Stimulated activated CD8-positive, alpha-beta memory T cell treated with anti-CD3 and anti-CD28 coated beads, Interleukin-7, amount 100 ng/mL, for 48 hours (primary cell): ENCODE measurements around the gene ABHD16A.
A peak's percentile ranks its signal among the peaks of the same experiment; 100 is the strongest.

Experiments used
- DNase-seq, 2 donors: peaks; one replicate each; pipeline ENCODE4 v3.0.0-alpha.2; 2020; ENCODE audit warnings: low read depth in 1 of 2; ENCODE audit errors: extremely low read depth in 1 of 2

The ABHD16A gene

DNA sequence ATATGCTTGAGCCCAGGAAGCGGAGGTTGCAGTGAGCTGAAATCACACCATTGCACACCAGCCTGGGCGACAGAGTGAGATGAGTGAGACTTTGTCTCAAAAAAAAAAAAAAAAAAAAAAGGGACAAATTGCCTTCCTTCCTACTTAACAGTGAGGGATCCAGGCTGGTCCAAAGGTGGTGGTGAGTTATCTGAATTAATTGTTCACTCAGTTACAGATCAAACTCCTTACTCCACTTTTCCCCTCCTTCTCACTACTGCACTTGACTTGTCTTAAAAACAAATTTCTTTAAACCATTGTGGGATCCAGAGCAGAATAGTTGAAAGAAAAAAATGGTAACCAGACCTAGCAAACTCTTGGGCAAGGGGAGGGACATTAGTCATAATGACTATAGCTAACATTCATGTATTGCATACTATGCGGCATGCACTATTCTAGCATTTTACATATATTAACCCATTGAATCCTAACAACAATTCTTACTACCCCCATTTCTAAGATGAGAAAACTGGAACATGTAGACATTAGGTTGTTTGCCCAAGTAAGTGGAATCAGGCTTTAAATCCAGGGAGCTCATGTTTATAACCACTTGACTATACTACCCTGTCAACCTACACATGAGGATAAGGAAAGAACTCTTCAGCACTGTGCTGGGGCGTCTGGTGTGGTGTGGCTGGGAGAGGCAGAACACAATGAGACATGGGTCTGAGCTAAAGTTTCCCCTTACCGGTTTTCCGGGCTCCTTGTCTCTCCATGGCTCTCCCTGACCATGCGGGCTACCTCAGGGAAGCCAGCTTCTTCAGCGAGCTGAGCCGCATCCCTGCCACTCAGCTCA, 39.8 kb downstream of the ABHD16A start:
- DNase-seq: no peak

DNA sequence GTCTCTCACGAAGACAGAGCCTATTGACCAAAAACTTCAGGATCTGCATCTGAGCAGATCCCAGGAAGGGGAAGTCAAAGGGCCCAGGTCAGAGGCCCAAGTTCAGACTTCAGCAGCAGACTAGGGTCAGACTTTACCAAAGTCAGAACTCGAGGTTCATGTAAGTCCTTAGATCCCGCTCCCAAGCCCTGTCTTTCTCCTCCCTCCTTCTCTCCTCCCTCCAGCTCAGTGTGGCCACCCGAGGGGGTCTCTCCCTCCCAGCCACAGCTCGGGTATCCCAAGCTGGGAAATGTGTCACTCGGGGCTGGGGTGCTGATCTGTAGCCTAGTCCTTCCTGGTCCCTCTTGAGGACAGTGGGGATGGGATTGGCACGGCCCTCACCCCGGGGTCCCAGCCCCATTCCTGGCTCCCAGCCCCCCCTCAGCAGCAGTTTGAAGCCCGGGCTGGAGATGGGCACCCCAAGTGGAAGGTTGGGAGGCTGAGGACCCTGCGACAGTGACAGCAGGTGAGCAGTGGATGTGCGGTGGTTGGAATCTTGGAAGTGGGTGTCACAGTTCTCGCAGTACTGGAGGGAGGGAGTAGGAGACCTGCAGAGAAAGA, 40.9 kb downstream of the ABHD16A start:
- no peak for DNase-seq

DNA sequence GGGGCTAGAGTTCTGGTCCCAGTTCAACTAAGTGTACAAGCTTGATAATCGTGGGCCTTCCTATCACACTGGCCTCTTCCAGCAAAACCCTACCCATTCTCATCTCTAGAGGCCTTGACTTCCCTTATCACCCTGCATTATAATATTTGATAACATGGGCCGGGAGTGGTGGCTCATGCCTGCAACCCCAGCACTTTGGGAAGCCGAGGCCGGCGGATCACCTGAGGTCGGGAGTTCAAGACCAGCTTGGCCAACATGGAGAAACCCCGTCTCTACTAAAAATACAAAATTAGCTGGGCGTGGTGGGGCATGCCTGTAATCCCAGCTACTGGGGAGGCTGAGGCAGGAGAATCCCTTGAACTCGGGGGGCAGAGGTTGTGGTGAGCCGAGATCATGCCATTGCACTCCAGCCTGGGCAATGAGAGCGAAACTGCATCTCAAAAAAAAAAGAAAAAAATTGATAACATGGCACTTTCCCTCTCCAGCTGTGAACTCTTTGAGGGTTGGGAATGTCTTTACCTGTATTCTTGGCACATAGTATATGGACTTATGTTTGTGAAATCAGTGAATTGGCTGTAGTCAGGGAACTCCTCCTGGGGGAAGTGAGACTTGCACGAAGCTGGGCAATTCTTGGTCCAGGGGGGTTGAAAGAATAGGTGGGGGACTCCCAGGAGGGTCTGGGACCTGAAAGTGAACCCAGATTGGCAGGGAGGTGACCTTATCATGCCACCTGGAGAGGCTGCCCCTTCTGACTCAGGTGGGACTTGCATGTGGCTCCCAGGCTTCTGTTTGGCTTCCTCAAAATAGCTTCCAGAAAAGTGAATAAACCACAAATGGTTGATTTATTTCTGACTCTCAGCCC, 41.6 kb downstream of the ABHD16A start:
- no peak for DNase-seq

DNA sequence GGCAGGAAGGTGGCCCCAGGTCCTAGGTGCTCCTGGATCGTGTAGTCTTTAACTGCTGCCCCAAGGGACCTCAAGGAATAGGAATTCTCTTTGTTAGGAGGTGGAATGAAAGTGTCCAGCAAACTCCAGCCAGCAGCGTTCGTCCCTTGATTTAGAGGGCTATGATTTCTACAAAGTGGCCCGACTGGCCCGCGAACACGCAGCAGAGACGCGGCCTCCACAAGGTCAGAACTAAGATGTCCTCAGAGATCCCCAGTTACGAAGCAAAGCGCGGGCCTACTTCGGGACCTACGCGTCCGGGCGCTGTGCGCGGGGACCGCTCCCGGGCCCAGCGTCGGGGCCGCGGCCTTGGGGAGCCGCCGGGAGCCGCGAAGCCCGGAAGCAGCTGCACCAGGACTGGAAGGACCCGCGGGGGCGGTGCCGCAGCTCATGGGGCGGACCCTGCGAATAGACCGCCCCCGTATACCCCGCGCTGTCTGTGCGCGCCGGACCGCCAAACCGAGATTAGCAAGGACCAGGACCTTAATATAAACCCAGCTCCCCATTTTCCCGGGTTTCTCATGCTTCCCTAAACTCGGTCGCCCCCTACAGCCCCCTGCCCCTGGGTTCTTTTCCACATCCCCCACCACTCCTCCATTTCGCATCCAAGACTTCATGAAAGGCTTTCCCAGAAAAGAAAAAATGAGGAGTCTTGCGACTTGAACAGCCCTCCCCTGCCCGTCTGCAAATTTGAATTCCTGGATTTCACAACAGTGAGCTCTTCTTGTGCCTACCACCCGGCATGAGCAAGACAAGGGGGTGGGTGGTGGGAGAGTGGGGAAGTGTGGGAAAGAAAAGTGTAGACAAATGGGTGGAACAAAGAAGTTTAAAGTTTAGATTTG, 42.5 kb downstream of the ABHD16A start, which contains the start of gene C6orf47:
Gene C6orf47 (minus strand): TSS at position 398 of the 881 bp plus-strand sequence. CDS start 831 bp downstream, outside the sequence.
- DNase-seq: peak; percentile 63 to 74

DNA sequence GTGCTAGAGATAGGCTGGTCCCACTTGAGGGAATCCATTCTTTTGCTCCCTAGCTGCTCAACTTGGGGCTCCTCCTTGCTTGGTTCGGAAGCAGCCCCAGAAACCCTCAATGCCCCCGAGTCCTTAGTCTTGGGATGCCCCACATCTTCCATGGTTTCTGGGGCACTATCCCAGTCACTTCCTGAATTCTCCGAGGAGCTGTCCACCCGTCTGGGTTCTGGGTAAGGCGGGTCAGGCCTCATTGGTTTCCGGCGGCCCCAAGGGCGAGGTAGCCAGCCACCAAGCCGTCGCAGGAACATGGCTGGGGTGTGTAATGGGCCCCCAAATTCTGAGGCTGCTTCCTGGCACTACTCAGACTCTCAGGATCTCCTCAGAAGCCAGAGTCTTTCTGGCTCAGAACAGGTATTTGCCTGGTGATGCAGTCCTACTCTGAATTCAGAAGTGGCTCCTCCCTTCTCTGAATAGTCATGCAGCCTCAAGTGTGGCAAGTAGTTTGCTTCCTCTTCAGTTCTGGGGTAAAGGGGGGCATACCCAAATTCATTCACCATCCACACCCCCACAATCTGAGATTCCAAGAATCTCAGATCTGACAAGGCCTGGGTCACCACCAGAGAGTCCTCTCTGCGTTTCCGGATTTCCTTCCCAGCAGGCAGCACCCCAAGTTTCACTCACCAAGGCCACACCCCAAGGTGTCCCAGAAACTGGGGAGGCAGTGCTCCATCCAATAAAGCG, 43.3 kb downstream of the ABHD16A start:
- DNase-seq: peak in 1 of 2 donors; percentile 18

DNA sequence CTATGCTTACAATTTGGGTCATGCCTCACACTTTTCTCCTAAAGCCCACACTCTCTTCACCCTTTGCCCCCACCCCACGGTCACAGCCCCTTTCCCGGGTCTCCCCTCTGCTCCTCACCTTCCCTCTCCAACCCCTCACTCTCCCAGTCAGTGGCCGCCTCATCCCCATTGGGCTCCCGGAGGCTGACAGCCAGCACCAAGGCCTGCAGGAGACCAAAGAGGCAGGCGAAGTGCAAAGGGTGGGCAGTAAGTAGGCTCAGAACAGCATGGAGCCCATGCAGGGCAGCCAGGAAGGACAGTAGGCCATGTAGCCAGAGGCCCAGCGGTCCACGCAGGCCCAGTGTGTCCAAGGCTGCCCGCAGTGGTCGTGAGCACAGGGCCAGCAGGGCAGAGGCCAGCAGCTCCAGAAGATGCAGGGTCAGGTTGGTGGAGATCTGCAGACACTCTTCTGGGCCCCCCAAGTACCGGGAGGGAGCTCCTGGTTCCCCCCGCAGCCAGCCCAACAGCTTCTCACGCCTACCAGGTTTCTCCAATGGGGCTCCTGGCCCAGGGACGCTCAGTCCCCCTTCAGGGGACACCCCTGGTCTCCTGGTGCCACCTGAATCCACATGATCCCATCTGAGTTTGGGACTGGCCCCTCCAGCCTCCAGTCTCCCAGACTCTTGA, 44.0 kb downstream of the ABHD16A start:
- DNase-seq: no peak

DNA sequence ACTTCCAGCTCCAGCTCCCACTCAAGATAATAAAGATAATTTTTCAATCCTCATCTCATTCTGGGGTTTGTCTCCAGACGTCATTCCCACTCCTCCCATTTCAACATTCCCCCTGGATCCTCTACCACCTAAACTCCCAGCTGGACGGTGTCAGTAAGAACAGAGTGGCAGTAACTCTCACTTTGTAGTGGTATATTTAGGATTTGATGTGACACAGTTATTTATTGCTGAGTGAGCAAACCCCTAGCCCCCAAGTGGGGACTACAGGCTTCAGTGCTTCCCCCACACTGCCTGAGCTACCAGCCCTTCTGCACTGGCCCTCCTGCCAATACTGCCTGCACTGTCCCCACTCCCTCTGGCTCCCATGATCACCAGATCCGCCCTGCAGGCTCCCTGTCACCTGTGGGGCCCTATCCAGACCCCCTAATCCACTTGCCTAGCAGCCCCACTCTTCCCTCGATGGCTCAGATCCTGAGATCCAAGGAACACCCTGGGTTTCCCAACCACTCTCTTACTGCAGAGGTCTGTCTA, 44.9 kb downstream of the ABHD16A start:
- no peak for DNase-seq

DNA sequence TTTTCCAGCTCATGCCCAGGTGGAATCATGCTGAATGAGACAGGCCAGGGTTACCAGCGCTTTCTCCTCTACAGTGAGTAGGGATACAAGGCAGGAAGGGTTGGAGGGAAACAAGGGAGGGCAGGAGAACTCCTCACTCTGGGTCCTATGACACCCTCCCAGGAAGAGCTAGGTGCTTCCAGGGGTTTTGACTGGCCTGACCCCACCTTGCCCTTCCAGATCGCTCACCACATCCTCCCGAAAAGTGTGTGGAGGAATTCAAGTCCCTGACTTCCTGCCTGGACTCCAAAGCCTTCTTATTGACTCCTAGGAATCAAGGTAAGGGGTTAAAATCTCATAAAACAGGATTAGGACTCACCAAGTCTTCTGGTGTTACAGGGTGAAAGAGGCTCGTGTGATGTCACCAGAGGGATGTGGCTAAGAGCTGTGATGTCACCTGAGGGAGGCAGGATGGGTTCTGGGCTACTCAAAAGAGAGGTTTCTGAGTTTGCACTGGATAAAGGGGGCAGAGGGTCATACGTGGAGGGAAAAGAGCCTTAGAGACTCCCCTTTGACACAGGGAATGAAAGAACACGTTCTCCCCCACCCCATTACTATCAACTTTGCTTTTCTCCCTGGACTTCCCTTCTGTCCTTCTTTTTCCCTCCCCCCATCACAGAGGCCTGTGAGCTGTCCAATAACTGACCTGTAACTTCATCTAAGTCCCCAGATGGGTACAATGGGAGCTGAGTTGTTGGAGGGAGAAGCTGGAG, 45.5 kb downstream of the ABHD16A start:
- DNase-seq: peak in 1 of 2 donors; percentile 24

DNA sequence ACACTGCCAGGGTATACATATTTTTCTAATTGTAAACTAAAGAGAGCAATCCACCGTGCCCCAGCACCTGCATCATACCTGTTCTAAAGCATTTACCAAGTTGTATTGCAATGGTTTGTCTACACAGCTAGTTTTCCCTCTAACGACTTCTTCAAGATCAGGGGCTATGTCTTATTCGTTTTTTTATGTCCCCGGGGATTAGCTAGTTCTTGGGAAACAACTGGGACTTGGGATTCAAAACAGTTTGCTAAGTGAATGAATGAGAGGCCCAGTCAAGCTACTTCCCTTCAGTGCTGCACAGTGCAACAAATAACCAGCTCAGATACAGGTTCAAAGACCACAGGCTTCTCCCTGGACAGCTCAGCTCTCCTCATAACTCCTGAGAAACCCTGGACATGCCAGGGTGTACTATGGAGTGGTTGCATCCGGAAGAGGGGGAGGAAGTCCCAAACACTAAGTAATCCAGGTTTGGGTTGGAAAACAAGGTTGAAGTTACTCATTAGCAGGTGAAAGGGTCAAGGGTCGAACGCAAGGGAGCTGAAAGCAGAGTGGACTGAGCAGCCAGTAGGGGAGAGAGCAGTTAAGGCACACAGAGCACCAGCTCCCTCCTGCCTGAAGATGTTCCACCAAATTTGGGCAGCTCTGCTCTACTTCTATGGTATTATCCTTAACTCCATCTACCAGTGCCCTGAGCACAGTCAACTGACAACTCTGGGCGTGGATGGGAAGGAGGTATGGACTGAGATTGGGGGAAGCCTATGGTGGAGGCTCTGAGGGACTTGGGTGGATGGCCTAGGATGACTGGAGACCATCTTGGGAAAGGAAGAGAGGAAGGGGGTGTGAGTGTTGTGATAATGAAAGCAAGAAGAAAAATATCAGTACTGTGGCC, 47.5 kb downstream of the ABHD16A start, which contains the start of gene APOM:
Gene APOM (plus strand): TSS at position 546 of the 889 bp plus-strand sequence. CDS start 73 bp downstream, at position 619.
- no peak for DNase-seq

DNA sequence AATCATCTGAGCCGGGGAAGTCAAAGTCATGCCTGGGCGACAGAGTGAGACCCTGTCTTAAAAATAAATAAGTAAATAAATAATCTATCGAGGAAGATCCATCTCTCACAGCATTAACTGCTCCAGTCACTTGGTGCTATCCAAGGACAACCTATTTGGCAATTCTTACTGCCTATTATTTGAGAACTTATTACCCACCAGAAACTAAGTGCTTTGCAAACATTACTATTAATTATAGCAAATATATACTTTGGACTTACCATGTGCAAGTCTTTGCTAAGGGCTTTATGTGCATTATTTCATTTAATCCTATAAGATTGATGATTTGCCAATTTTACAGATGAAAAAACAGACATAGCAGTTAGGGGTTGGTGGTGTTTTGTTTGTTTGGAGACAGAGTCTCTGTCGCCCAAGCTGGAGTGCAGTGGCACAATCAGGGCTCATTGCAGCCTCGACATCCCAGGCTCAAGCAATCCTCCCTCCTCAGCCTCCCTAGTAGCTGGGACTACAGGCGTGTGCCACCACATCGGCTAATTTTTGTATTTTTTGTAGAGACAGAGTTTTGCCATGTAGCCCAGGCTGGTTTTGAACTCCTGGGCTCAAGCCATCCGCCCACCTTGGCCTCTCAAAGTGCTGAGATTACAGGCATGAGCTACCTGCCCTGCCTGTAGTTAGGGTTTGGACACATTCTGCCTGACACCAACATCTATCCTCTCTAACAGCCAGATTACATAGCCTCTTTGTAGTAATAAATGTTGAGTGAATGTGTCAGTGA, 48.4 kb downstream of the ABHD16A start:
- DNase-seq: no peak

DNA sequence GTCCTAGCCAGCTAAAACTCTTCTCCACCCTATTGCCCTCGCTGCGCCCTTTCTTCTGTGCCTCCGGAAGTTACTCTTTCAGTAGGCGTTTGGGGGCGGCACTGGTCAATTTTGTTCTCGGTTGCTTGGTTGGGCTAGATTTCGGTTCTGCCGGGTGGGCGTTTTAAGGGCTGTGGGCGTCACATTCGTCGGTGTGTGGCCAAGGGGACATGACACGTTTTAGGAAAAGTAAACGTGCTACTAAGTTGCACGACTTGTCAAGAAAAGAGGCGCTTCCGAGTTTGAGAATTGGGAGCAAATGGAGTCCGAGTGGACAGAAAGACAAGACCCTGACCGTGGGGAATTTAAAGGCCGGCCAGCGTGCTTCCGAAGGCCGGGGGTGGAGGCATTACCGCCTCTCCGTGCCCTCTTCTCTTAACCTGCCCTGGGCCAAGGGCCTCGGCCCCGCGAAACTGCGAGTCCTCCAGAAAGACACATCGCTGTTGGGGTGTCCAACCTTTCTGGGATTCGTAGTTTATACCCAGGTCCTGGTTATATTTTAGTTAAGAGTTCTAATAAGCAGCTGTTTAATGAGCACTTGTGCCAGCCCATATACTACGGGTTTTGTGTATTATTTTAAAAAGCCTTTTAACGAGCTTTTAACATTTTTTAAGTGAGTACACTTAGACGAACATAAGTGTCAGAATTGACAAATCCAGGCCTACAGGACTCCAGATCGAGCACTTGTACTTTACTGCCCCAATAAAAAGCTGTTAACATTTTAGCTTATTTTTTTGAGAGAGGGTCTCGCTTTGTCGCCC, 50.0 kb downstream of the ABHD16A start:
- DNase-seq: peak; percentile 72 to 89

DNA sequence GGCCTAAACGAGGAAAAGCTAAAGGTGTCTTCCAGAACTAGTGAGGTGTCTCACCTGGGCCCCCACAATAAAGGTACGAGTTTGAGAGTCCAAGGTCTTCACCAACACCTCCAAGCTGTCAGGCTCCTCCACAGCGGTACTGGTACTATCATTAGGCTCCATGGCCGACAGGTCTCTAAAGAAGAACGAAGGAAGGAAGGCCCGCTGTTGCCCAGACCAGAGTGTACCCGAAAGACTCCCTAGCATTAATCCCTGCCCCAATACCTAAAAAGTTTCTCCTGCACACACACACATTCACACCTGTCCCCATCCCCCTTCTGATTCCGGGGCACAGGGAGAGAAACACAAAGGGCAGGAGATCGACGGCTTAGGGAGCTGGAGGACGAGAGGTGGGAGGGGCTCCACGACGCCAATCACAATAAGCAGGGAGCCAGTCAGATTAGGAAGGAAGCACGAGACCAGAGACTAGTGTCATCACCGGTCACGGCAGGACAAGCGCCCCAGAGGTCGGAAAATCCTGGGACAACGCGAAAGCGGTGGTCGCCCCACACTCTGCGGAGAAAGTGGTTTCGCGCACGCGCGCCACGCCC, 51.4 kb downstream of the ABHD16A start:
- peak in 1 of 2 donors; percentile 70 for DNase-seq

DNA sequence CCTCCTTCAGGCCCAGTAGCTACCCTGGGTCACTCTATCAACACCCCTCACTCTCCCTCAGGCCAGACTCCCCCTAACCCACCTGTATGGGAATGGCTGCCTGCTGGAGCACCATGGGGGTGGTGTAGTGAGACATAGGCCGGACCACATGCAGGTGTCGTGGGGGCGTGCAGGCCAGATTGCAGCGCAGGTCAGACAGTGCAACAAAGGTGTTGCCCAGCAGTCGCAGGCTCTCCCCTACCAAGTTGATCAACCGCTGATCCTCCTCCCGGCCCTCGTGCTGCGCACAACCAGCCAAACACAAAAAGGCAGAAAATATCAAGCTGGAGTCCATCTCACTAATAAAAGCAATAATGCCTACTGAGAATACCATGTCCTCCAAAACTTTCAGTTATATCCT, 57.8 kb downstream of the ABHD16A start:
- DNase-seq: no peak

DNA sequence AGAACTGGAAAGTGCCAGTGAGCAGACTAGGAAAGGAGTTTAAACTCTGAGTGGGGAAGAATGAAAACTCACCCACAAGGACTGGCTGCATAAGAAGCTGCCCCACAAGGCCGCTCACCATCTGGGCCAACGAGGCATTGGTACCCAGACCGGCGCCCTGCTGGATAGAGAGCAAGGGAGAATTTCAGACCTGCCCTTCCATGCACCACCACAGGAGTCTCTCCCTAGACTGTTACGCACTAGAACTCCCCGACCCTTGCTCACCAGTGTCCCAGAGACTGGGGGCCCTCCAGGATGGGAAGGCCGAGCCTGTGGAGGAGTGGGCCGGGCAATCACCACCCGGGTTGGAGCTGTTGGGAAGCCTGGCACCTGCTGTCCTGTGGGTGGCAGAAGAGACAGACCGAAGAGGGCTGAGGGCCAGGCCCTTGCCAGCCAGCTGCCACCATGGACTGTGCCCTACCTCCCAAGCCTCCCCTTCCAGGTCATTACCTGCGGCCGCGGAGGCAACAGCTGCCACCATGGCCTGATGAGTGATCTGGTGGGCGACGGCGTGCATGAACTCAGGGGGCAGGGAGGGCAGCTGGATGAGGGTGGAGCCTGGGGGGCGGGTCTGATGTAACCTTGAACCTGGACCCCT, 59.2 kb downstream of the ABHD16A start:
- DNase-seq: no peak
